ENCODE results near the gene RRAGD. TPM values are rescaled to one million over a fixed set of nuclear protein-coding genes. Genes with fewer than 3 reads are reported as not detected.

RRAGD gene
- total and polyA plus RNA-seq, 12 donors: 18.1 to 130 (median 115) TPM

DNA sequence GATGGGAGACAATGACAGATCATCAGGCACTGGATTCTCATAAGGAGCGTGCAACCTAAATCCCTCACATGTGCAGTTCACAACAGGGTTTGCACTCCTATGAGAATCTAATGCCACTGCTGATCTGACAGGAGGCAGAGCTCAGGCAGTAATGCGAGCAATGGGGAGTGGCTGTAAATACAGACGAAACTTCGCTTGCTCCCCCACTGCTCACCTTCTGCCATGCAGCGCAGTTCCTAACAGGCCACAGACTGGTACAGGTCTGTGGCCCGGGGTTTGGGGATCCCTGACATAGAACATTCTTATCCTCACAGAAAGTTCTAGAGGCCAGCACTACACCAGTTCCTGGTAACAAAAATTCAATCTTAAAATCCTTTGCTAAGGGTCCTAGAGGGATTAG lies 23.2 kb downstream of the RRAGD start:
- DNase-seq (no peak), ATAC-seq (no peak)
- intact Hi-C loops (cut with DNase I): no loop called here
- Histone ChIP-seq H3K9me3 (peaks cover 0 to 11% (median 0%) of the 10 kb centered on the region in 11 donors), H3K4me3 (no peak overlapping the region), H3K27ac (no peak overlapping the region), H3K27me3 (no peaks in the 10 kb centered on the region), H3K4me1 (peaks cover 0 to 18% (median 9%) of the 10 kb centered on the region in 9 donors), H3K36me3 (peaks cover 0 to 3% (median 0%) of the 10 kb centered on the region in 9 donors)
- WGBS, 2 donors: 90 to 93% methylated on average over 6 of the region's 6 CpGs
- TF ChIP-seq, protein P1, sequence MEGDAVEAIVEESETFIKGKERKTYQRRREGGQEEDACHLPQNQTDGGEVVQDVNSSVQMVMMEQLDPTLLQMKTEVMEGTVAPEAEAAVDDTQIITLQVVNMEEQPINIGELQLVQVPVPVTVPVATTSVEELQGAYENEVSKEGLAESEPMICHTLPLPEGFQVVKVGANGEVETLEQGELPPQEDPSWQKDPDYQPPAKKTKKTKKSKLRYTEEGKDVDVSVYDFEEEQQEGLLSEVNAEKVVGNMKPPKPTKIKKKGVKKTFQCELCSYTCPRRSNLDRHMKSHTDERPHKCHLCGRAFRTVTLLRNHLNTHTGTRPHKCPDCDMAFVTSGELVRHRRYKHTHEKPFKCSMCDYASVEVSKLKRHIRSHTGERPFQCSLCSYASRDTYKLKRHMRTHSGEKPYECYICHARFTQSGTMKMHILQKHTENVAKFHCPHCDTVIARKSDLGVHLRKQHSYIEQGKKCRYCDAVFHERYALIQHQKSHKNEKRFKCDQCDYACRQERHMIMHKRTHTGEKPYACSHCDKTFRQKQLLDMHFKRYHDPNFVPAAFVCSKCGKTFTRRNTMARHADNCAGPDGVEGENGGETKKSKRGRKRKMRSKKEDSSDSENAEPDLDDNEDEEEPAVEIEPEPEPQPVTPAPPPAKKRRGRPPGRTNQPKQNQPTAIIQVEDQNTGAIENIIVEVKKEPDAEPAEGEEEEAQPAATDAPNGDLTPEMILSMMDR (IDR thresholded peaks at IDR 0.05): no peak

DNA sequence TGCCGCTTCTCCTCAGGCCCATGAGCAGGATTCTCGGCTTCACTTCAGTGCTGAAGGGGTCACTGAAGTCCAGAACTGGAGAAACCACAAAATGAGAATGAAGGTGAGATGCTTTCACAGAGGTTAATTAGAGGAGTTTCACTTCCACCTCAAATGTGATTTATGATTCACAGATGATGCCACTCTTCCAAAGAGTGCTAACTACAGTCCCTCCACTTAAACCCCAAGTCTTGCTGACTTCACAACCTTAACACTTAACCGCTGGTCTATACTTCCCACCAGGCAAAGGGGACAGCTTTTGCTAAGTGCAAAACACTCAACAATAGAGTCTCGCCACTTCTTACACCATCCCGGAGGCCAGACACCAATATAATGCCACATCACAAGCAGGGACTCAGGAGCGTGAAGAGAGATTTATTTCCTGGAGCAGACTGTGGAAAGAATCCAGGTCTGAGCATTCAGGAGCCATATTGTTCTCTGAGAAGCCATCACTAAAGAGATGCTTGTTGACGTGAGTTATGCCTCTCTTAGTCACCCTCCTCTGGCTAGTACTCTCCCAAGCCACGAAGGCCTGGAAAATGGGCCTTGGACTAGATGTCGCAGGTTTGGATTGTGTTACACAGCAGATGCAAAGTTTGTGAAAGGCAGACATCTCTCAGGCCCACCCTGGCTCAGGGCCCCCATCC lies 24.4 kb downstream of the RRAGD start:
- H3K27me3 ChIP-seq: no peaks in the 10 kb centered on the region
- H3K27ac ChIP-seq: no peak overlapping the region
- H3K4me1 ChIP-seq: peaks cover 0 to 20% (median 4%) of the 10 kb centered on the region in 9 donors
- H3K36me3 ChIP-seq: peaks cover 0 to 5% (median 0%) of the 10 kb centered on the region in 9 donors
- 90 to 93% methylated on average over 9 of the region's 9 CpGs for WGBS, 2 donors
- H3K9me3 ChIP-seq: no peaks in the 10 kb centered on the region
- H3K4me3 ChIP-seq: no peak overlapping the region
- TF ChIP-seq, protein P1 (IDR thresholded peaks at IDR 0.05): no peak
- ATAC-seq (peak in 1 of 8 donors; percentile 44), DNase-seq (no peak)
- intact Hi-C loops (cut with DNase I): no loop called here

DNA sequence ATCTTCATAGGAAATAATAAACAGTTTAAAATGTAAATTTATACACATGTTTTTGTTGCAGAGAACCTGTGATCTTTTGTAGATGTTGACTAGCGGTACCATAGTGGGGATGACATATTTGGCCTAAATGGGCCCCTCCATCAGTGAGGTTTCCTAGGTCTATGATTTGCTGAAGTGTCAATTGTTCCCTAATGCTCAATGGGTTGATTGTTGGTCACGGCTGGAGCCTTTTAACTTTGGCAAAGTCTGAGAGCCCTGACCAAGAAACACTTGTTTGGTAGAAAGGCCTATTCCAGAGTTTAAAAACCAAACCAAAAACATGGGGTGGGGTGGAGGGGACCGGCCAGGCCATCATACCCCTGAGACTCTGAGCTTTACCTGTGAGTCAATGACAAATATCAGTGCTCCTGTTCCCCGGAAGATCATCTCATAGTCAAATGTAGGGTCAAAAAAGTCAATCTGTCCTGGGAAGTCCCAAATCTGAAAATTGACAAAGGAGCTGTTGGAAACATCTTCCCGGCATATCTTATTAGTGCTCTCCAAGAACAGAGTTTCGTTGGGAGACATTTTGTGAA lies 25.1 kb downstream of the RRAGD start:
- no peak for DNase-seq
- ATAC-seq: no peak
- intact Hi-C loops (cut with DNase I): no loop called here
- no peak overlapping the region for H3K27ac ChIP-seq
- no peaks in the 10 kb centered on the region for H3K9me3 ChIP-seq
- peaks cover 0 to 5% (median 0%) of the 10 kb centered on the region in 9 donors for H3K36me3 ChIP-seq
- 94 to 95% methylated on average over 6 of the region's 6 CpGs for WGBS, 2 donors
- H3K27me3 ChIP-seq: no peaks in the 10 kb centered on the region
- peaks cover 0 to 20% (median 0%) of the 10 kb centered on the region in 9 donors for H3K4me1 ChIP-seq
- TF ChIP-seq, protein P1 (IDR thresholded peaks at IDR 0.05): no peak
- no peak overlapping the region for H3K4me3 ChIP-seq

DNA sequence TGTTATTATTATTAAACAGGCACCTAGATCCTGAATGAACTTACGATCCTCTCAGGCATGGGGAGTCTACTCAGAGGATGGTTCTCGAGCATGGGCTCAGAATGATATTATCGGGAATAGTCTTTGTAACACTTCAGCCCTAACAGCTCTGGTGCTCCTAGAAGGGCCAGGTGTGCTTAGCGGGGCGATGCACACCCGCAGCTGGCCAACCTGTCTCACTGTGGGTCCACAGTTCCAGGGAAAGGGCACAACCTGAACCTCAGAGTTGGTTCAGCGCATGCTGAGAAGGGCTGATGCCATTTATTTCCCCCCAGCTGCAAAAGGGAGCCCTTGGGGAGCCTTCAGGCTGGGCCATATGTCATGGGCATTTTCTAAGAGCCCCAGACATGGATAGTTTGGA lies 26.2 kb downstream of the RRAGD start:
- H3K4me3 ChIP-seq: no peak overlapping the region
- peaks cover 0 to 20% (median 0%) of the 10 kb centered on the region in 9 donors for H3K4me1 ChIP-seq
- no peak for DNase-seq
- 97 to 98% methylated on average over 7 of the region's 7 CpGs for WGBS, 2 donors
- ATAC-seq: no peak
- no peaks in the 10 kb centered on the region for H3K9me3 ChIP-seq
- H3K36me3 ChIP-seq: peaks cover 0 to 5% (median 0%) of the 10 kb centered on the region in 9 donors
- intact Hi-C loops (cut with DNase I): no loop called here
- no peak overlapping the region for H3K27ac ChIP-seq
- TF ChIP-seq, protein P1 (IDR thresholded peaks at IDR 0.05): no peak
- no peaks in the 10 kb centered on the region for H3K27me3 ChIP-seq
